Tibial artery (tissue), 4 donors: ENCODE measurements around the gene VPS26C.

Experiments used
- DNase-seq, 2 donors: peaks; one replicate each; pipeline ENCODE4 v3.0.0-alpha.2; 2019
- H3K27ac ChIP-seq, 2 donors: fragments of 200-600 bp; sonication (generic) in 1 of 2; 1 replicate in 1 of 2; 2 replicates in 1 of 2; pipeline ENCODE4 v1.5.1; 2018 to 2019; ENCODE audit warnings: mild to moderate bottlenecking in 1 of 2
- H3K27me3 ChIP-seq, 2 donors: fragments of 200-600 bp; sonication (generic) in 1 of 2; one replicate each; pipeline versions ENCODE4 v1.5.1 to v1.6.0; 2016 to 2019
- H3K36me3 ChIP-seq, 3 donors: fragments of 200-600 bp; sonication (generic) in 2 of 3; one replicate each; pipeline ENCODE4 v1.5.1; 2016 to 2019; ENCODE audit warnings: mild to moderate bottlenecking in 2 of 3
- H3K4me1 ChIP-seq, 4 donors: fragments of 200-600 bp; sonication (generic) in 2 of 4; 1 replicate in 3 of 4; 2 replicates in 1 of 4; pipeline ENCODE4 v1.5.1; 2016 to 2019
- H3K4me3 ChIP-seq, 2 donors: fragments of 200-600 bp; sonication (generic) in 1 of 2; 1 replicate in 1 of 2; 2 replicates in 1 of 2; pipeline ENCODE4 v1.5.1; 2018 to 2019; ENCODE audit warnings: mild to moderate bottlenecking in 2 of 2
- H3K9me3 ChIP-seq, 3 donors: fragments of 200-600 bp; sonication (generic) in 1 of 3; one replicate each; pipeline ENCODE4 v1.5.1; 2016 to 2019
- CTCF ChIP-seq, 2 experiments: fragments of 200-600 bp in 1 of 2; fragments of 450-650 bp in 1 of 2; IDR thresholded peaks; one replicate each; pipeline ENCODE4 v1.5.1; 2017 to 2019; ENCODE audit warnings: antibody characterized with exemption in 2 of 2, mild to moderate bottlenecking in 1 of 2, moderate library complexity in 1 of 2
- intact Hi-C: fragments of 100-400 bp; cut with DNase I; formaldehyde crosslinking; loops from one replicate; pipeline ENCODE4 v1.15.0; 2023; ENCODE audit warnings: low total_unique reads

VPS26C gene

DNA sequence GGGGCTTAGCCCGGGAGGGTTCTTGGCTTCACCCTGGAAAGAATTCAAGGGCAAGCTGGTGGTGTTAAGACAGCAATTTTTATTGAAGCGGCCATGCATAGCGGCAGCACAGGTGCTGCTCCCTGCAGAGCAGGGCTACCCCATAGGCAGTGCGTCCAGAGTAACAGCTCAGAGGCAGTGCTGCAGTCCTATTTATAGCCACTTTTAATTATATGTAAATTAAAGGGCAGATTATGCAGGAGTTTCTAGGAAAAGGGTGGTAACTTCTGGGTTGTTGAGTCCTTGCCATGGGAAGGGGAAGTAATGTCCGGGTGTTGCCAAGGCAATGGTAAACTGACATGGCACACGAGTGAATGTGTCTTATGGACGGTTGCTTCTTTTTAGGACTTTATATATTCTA lies 57.0 kb downstream of the VPS26C start:
- no peaks in the 10 kb centered on the region for H3K9me3 ChIP-seq
- no peak for DNase-seq
- no peak overlapping the region for H3K27ac ChIP-seq
- no peak overlapping the region for H3K4me3 ChIP-seq
- no peaks in the 10 kb centered on the region for H3K27me3 ChIP-seq
- H3K36me3 ChIP-seq = no peaks in the 10 kb centered on the region
- no peak for TF ChIP-seq CTCF (IDR thresholded peaks at IDR 0.05)
- intact Hi-C loops = no loop called here
- peaks cover 0 to 28% (median 23%) of the 10 kb centered on the region in 4 donors for H3K4me1 ChIP-seq

DNA sequence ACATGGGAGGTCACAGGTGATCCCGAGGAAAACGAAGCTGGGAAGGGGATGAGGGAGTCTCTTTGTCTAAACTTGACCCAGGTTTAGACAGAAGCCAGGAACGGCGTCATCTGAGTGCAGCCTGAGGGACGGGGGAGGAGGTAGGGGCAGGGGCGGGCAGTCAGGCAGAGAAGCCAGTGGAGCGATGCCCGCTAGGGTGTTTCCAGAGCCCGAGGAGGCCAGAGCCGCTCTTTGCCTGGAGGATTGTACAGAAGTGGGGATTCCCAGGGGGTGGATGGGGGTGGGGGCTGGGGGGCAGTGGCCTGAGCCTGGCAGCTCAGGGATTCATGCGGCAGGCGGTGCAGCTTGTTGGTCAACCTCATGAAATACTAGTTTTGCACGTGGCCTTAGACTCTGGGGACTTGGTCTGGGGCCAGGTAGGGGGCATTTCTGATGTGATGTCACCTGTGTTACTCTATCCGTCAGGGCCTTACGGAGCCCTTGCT lies 58.4 kb downstream of the VPS26C start:
- H3K36me3 ChIP-seq = no peaks in the 10 kb centered on the region
- no peak for TF ChIP-seq CTCF (IDR thresholded peaks at IDR 0.05)
- peak overlapping the region in 1 of 2 donors; percentile 34 for H3K4me3 ChIP-seq
- H3K27ac ChIP-seq = peak overlapping the region; percentile 71 to 76
- no peaks in the 10 kb centered on the region for H3K27me3 ChIP-seq
- H3K9me3 ChIP-seq = no peaks in the 10 kb centered on the region
- intact Hi-C loops = loop anchor here (5.0 kb wide), 1 partner anchor 49 kb away; no protein-coding TSS in a partner anchor
- DNase-seq = no peak
- H3K4me1 ChIP-seq = peaks cover 0 to 28% (median 23%) of the 10 kb centered on the region in 4 donors

GRCh38 chr21:37208056-37208721 lies 58.9 kb downstream of the VPS26C start:
- Histone ChIP-seq H3K27ac (peak overlapping the region; percentile 71 to 76), H3K27me3 (no peaks in the 10 kb centered on the region), H3K4me1 (peaks cover 0 to 28% (median 23%) of the 10 kb centered on the region in 4 donors), H3K4me3 (peak overlapping the region; percentile 32 to 34), H3K9me3 (no peaks in the 10 kb centered on the region), H3K36me3 (peaks cover under 1 to 5% (median 3%) of the 10 kb centered on the region in 3 donors)
- intact Hi-C loops = loop anchor here (5.0 kb wide), 1 partner anchor 49 kb away; no protein-coding TSS in a partner anchor
- peak; percentile 79 to 91 for DNase-seq
- TF ChIP-seq CTCF (IDR thresholded peaks at IDR 0.05) = peak in 1 of 2 experiments; percentile 15

DNA sequence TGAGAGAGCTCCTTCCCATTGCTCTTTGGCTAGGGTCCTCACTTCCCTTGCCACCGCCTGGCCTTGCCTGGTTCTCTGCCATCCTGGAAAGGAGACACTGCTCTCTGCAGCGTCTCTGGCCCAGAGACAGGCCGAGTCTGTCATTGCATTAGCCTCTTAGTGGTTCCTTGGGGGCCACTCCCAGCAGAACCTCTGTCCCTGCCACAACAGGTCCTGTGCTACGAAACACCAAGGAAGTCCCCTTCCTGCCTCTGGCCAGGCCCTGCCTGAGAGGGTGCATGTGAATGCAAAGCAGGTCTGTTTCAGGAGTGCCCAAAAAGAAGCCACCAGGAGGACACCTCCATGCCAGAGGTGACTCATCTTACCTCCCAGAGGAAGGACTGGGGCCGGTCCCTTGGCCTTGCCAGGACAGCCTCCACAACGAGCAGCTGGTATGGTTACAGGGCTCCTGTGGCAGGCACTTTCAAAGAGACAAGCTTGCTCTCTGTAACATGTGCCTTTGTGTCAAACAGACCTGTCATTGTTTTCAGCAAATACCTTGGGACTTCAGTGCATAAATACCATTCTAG lies 59.6 kb downstream of the VPS26C start:
- no peak for DNase-seq
- Histone ChIP-seq H3K4me3 (peak overlapping the region; percentile 32 to 34), H3K9me3 (no peaks in the 10 kb centered on the region), H3K27ac (peak overlapping the region; percentile 71 to 76), H3K27me3 (no peaks in the 10 kb centered on the region), H3K36me3 (peaks cover 7 to 12% (median 10%) of the 10 kb centered on the region in 3 donors), H3K4me1 (peaks cover 0 to 28% (median 23%) of the 10 kb centered on the region in 4 donors)
- intact Hi-C loops = loop anchor here (5.0 kb wide), 1 partner anchor 50 kb away; no protein-coding TSS in a partner anchor
- no peak for TF ChIP-seq CTCF (IDR thresholded peaks at IDR 0.05)

GRCh38 chr21:37206496-37206895 lies 60.6 kb downstream of the VPS26C start:
- peaks cover 0 to 28% (median 23%) of the 10 kb centered on the region in 4 donors for H3K4me1 ChIP-seq
- H3K27ac ChIP-seq = peak overlapping the region; percentile 71 to 76
- intact Hi-C loops = loop anchor here (5.0 kb wide), 1 partner anchor 51 kb away; no protein-coding TSS in a partner anchor

More at GRCh38 chr21:37206496-37206895, 60.6 kb downstream of the VPS26C start:
- DNase-seq = no peak
- Histone ChIP-seq H3K9me3 (no peaks in the 10 kb centered on the region), H3K27me3 (no peaks in the 10 kb centered on the region), H3K36me3 (peaks cover 12 to 22% (median 18%) of the 10 kb centered on the region in 3 donors), H3K4me3 (no peak overlapping the region)
- no peak for TF ChIP-seq CTCF (IDR thresholded peaks at IDR 0.05)
